ENCODE data around the gene CDH15.
"Not testable (repeated sequence)": the region's sequence is repeated elsewhere in the genome, so short reads cannot be mapped to it uniquely, and the experiment has no call there.

Gene CDH15

DNA sequence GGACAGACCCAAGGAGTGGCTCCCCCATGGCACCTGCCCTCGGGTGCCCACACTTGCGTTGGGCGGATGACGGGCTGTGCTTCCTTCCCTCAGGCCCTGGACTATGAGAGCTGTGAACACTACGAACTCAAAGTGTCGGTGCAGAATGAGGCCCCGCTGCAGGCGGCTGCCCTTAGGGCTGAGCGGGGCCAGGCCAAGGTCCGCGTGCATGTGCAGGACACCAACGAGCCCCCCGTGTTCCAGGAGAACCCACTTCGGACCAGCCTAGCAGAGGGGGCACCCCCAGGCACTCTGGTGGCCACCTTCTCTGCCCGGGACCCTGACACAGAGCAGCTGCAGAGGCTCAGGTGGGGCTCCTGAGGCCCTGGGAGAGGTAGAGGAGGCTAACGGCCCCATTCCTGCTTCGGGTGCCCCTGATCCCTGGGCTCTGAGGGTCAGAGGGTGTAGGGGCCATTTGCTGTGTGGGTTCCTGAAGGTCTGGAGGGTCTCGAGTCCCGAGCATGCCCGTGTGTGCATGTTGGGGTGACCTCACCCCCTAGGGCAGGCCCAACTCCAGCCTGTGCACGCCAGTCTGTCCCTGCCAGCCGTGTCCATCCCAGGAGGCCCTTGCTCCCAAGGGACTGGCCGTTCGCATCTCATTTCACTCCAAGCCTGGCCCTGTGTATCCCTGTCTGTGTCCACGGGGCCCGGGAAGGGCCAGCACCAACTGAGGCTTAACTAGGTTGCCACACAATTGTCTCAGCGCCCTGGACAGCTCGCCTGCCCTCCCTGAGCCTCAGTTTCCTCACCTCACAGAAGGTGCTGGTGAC lies 18.8 kb downstream of the CDH15 start:
- DNase-seq = no peak

DNA sequence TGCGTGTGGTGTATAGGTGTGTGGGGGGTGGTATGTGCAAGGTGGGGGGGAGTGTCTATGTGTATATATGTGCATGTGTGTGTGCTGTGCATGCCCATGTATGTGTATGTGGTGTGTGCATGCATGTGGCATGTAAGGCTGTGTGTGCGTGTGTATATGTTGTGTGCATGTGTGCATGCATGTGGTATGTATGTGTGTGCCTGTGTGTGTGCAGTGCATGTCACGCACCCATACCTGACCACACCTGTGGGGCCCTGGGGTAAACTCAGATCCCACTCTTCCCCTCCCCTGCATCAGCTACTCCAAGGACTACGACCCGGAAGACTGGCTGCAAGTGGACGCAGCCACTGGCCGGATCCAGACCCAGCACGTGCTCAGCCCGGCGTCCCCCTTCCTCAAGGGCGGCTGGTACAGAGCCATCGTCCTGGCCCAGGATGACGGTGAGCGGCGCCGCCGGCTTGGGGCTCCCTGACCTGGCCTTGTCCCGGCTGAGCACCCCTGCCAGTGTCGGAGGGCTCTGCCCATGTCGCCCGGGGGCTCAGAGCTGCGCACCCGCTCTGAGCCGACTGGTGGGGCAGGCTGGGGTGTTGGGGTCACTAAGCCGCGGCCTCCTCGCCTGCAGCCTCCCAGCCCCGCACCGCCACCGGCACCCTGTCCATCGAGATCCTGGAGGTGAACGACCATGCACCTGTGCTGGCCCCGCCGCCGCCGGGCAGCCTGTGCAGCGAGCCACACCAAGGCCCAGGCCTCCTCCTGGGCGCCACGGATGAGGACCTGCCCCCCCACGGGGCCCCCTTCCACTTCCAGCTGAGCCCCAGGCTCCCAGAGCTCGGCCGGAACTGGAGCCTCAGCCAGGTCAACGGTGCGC lies 19.7 kb downstream of the CDH15 start:
- no peak for DNase-seq

GRCh38 chr16:89191901-89192185 lies 20.3 kb downstream of the CDH15 start:
- no peak for DNase-seq

DNA sequence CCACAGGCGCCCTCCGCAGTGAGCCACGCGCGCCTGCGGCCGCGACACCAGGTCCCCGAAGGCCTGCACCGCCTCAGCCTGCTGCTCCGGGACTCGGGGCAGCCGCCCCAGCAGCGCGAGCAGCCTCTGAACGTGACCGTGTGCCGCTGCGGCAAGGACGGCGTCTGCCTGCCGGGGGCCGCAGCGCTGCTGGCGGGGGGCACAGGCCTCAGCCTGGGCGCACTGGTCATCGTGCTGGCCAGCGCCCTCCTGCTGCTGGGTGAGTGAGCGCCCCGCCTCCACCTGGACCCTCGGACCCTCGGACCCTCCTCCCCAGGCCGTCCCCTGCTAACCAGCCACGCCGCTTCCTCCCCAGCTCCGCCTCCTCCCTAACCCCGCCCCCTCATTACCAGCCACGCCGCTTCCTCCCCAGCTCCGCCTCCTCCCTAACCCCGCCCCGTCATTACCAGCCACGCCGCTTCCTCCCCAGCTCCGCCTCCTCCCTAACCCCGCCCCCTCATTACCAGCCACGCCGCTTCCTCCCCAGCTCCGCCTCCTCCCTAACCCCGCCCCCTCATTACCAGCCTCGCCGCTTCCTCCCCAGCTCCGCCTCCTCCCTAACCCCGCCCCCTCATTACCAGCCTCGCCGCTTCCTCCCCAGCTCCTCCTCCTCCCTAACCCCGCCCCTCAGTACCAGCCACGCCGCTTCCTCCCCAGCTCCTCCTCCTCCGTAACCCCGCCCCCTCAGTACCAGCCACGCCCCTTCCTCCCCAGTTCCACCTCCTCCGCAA lies 20.8 kb downstream of the CDH15 start:
- DNase-seq = not testable (repeated sequence)

DNA sequence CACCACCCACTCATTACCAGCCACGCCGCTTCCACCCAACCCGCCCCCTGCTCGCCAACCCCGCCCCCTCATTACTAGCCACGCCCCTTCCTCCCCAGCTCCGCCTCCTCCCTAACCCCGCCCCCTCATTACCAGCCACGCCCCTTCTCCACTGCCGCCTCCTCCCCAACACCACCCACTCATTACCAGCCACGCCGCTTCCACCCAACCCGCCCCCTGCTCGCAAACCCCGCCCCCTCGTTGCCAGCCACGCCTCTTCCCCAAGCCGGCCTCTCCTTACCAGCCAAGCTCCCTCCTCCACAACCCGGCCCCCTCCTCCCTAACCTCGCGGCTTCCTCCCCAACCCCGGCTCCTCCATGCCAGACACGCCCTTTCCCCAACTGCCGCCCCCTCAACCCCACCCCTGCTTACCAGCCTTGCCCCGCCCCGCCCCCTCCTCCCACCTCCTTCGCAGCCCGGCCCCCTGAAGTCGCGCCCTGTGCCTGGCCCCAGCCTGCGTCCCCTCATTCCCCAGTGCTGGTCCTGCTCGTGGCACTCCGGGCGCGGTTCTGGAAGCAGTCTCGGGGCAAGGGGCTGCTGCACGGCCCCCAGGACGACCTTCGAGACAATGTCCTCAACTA lies 21.5 kb downstream of the CDH15 start:
- DNase-seq = no peak

- no peak for DNase-seq
These were observed 22.2 kb downstream of the CDH15 start for GRCh38 chr16:89193576-89194293.

GRCh38 chr16:89194340-89195311 lies 23.1 kb downstream of the CDH15 start:
- no peak for DNase-seq

- no peak for DNase-seq
These were observed 24.1 kb downstream of the CDH15 start for GRCh38 chr16:89195521-89196171.

GRCh38 chr16:89197033-89197632 lies 25.6 kb downstream of the CDH15 start:
- no peak for DNase-seq

DNA sequence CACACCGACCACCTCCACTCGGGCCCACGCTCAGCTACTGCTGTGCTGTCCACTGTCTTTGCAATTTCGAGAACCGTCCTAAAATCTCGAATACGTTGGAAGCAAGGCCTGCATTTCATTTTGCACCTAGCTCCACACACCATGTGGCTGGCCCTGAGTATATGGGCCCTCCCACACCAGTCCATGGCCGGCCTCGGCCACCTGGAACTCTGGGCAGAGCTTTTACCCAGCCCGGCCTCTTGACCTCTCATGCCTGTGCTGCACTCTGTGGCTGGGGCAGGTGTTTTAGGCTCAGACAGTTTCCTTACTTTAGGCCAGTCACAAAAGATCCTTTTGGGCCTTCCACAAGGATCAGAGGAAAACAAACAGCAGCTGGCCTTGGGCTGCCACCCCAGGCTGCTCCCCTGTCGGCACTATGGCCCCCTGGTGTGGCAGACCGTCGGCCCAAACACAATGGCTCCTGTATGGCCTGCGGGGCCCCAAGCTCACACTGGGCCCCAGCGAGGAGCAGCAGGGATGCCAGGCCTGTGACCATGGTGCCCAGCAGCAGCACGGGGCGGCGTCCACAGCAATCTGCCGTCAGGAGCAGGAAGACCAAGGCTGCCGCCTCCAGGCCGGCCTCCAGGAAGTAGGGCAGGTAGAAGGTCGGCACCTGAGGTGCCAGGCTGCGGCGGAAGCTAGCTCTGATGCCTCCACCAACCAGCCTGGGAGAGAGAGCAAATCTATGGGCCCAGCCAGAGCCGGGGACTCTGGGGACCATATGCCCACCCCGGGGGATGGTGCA lies 26.3 kb downstream of the CDH15 start:
- no peak for DNase-seq

- DNase-seq = no peak
These were observed 27.1 kb downstream of the CDH15 start for GRCh38 chr16:89198417-89199240.

- no peak for DNase-seq
These were observed 27.9 kb downstream of the CDH15 start for GRCh38 chr16:89199241-89200123.

- no peak for DNase-seq
These were observed 28.7 kb downstream of the CDH15 start, which contains the start of gene SLC22A31 for GRCh38 chr16:89200124-89200849. SLC22A31 (minus strand) TSS chr16:89200537; CDS start chr16:89200501, 36 bp downstream.

DNA sequence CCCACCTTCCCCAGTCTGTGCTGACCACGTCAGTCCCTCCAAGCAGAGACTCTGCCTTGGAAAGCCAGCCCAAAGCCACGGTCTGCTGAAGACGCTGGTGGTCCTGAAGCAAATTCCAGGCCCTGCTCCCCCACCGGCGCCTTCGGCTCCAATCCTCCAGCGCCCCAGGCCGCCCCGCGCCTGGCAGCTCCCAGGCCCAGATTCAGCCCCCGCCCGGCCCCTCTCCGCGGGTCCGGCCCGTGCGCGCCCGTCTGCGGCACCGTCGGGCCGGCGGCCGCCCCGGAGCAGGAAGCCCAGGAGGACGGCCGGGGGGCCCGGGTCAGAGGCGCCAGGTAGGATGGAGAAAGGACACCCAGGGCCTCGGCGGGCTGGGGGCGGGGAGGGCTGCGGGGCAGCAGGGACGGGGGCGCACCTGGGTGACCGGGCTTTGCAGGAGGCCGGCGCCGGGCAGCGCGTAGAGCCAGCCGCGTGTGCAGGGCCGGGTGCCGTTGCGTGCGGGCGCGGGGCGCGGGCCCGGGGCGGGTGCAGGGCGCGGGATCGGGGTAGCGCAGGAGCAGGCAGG lies 29.4 kb downstream of the CDH15 start:
- DNase-seq = no peak

GRCh38 chr16:89201439-89202377 lies 30.2 kb downstream of the CDH15 start:
- DNase-seq = no peak
